SK-N-SH (cell line): ENCODE results near the gene OTUD7B. TPM values are rescaled to one million over a fixed set of nuclear protein-coding genes. Genes with fewer than 3 reads are reported as not detected.

ENCODE experiments used
- CTCF ChIA-PET: fragments of 300-600, 350-600 bp; formaldehyde crosslinking; extraction: SDS; loops from one replicate; lab custom pipeline; 2021; lab: Yijun Ruan, JAX
- POLR2A ChIA-PET: fragments of 350-600 bp; sonication (Branson Sonifier 250); formaldehyde crosslinking; extraction: SDS; loops from one replicate; lab custom pipeline; 2020; ENCODE audit warnings: antibody characterized with exemption, inconsistent platforms; lab: Yijun Ruan, JAX
- DNase-seq: peaks from one replicate; pipeline ENCODE4 v3.0.0; 2012
- H2AFZ ChIP-seq: fragments of 200-600 bp; sonication (generic); 2 replicates; pipeline ENCODE4 v1.8.1; 2016; ENCODE audit warnings: antibody characterized with exemption, mild to moderate bottlenecking, low read depth
- H3F3A ChIP-seq: fragments of 200-600 bp; sonication (generic); replicated peaks from 2 replicates; pipeline ENCODE3; 2016; ENCODE audit warnings: antibody characterized with exemption, mild to moderate bottlenecking; ENCODE audit not compliant: insufficient read depth
- H3K27ac ChIP-seq, 2 experiments: fragments of 200-500 bp in 1 of 2; fragments of 200-600 bp in 1 of 2; sonication (Bioruptor generic) in 1 of 2; sonication (generic), shearing (Covaris generic) in 1 of 2; 2 replicates each; pipeline versions ENCODE4 v1.5.1 to v1.6.1; 2014 to 2016; ENCODE audit warnings: low read depth in 2 of 2, inconsistent platforms in 1 of 2, low read length in 1 of 2, mild to moderate bottlenecking in 1 of 2, mixed read lengths in 1 of 2
- H3K27me3 ChIP-seq: fragments of 200-600 bp; sonication (generic), shearing (Covaris generic); 2 replicates; pipeline ENCODE4 v1.6.1; 2016; ENCODE audit warnings: mixed run types; ENCODE audit not compliant: insufficient read depth
- H3K36me3 ChIP-seq, 2 experiments: fragments of 200-500 bp in 1 of 2; fragments of 200-600 bp in 1 of 2; sonication (Bioruptor generic) in 1 of 2; sonication (generic) in 1 of 2; replicated peaks in 1 of 2; 2 replicates each; pipeline versions ENCODE3 to v1.5.1; 2014 to 2016; ENCODE audit warnings: low read length in 1 of 2, mild to moderate bottlenecking in 1 of 2; ENCODE audit not compliant: insufficient read depth in 2 of 2, control insufficient read depth in 1 of 2
- H3K4me1 ChIP-seq, 2 experiments: fragments of 200-500 bp in 1 of 2; fragments of 200-600 bp in 1 of 2; sonication (Bioruptor generic) in 1 of 2; sonication (generic), shearing (Covaris generic) in 1 of 2; 2 replicates each; pipeline versions ENCODE4 v1.5.1 to v1.6.1; 2014 to 2016; ENCODE audit warnings: low read depth in 1 of 2, low read length in 1 of 2, mixed run types in 1 of 2; ENCODE audit not compliant: insufficient read depth in 2 of 2, control insufficient read depth in 1 of 2
- H3K4me2 ChIP-seq: fragments of 200-600 bp; sonication (generic), shearing (Covaris generic); 2 replicates; pipeline ENCODE4 v1.6.1; 2017; ENCODE audit warnings: mixed run types
- H3K4me3 ChIP-seq, 2 experiments: fragments of 200-500 bp in 1 of 2; fragments of 200-600 bp in 1 of 2; sonication (Bioruptor generic) in 1 of 2; sonication (generic), shearing (Covaris generic) in 1 of 2; 2 replicates each; pipeline versions ENCODE4 v1.5.1 to v1.8.1; 2014 to 2016; ENCODE audit warnings: low read depth in 2 of 2, inconsistent platforms in 1 of 2, low read length in 1 of 2, mild to moderate bottlenecking in 1 of 2, mixed read lengths in 1 of 2, moderate library complexity in 1 of 2
- H3K79me2 ChIP-seq: fragments of 200-600 bp; sonication (generic); 2 replicates; pipeline ENCODE4 v1.8.1; 2017; ENCODE audit warnings: mild to moderate bottlenecking; ENCODE audit not compliant: insufficient read depth
- H3K9ac ChIP-seq: fragments of 200-600 bp; sonication (generic); 2 replicates; pipeline ENCODE4 v1.6.1; 2017; ENCODE audit warnings: mixed run types
- H3K9me2 ChIP-seq: fragments of 200-600 bp; sonication (generic); 2 replicates; pipeline ENCODE4 v1.6.1; 2017; ENCODE audit warnings: mixed run types
- H3K9me3 ChIP-seq: fragments of 200-600 bp; sonication (generic); 2 replicates; pipeline ENCODE4 v1.6.1; 2017; ENCODE audit warnings: mixed run types, mild to moderate bottlenecking, moderate library complexity
- H4K20me1 ChIP-seq: fragments of 200-600 bp; sonication (generic); 2 replicates; pipeline ENCODE4 v1.6.1; 2017; ENCODE audit warnings: mild to moderate bottlenecking, mixed run types; ENCODE audit not compliant: insufficient read depth
- ELF1 ChIP-seq: IDR thresholded peaks from 2 replicates; pipeline ENCODE4 v1.4.0; 2012
- EZH2phosphoT487 ChIP-seq: fragments of 200-600 bp; sonication (generic); IDR thresholded peaks from 2 replicates; pipeline ENCODE4 v1.6.1; 2017; ENCODE audit warnings: low read depth, mixed run types, mild to moderate bottlenecking, antibody characterized with exemption, moderate library complexity, borderline replicate concordance
- FOSL2 ChIP-seq: IDR thresholded peaks from 2 replicates; pipeline ENCODE4 v1.4.0; 2012; ENCODE audit warnings: low read depth, mild to moderate bottlenecking, moderate library complexity, borderline replicate concordance
- FOXJ3 ChIP-seq: sonication (generic); formaldehyde crosslinking; IDR thresholded peaks from 2 replicates; pipeline ENCODE4 v1.5.1; 2020; ENCODE audit warnings: mild to moderate bottlenecking, missing genetic modification reagents
- FOXM1 ChIP-seq: IDR thresholded peaks from 2 replicates; pipeline ENCODE4 v1.4.0; 2012; ENCODE audit warnings: low read depth, mild to moderate bottlenecking
- NFIC ChIP-seq: IDR thresholded peaks from 2 replicates; pipeline ENCODE4 v1.4.0; 2012; ENCODE audit warnings: borderline replicate concordance
- POLR2AphosphoS5 ChIP-seq: IDR thresholded peaks from 2 replicates; pipeline ENCODE4 v1.6.1; 2012; ENCODE audit warnings: low read depth, low read length
- SMC3 ChIP-seq: IDR thresholded peaks from 2 replicates; pipeline ENCODE4 v1.6.1; 2012; ENCODE audit warnings: low read depth, low read length, improper control_type of control experiment
- WGBS: methylation state at CpG from one replicate; pipeline ENCODE4 v1.1.6; 2017; ENCODE audit warnings: low lambda C conversion rate; 5-methylcytosine and 5-hydroxymethylcytosine counted together
- polyA plus RNA-seq, 3 experiments: library from polyadenylated mRNA; depleted of rRNA; stranded (reverse); fragments of >200 nt; gene quantifications; 2 replicates each; pipeline ENCODE4 v1.2.3, GENCODE V29; 2012
- TF ChIP-seq, protein P1 (sequence below): IDR thresholded peaks from 2 replicates; pipeline ENCODE4 v1.4.0; 2012; ENCODE audit warnings: low read depth

OTUD7B gene
- polyA plus RNA-seq, 1 of the 3 experiments (the other 2 are of a cell fraction), result 4.2 TPM

DNA sequence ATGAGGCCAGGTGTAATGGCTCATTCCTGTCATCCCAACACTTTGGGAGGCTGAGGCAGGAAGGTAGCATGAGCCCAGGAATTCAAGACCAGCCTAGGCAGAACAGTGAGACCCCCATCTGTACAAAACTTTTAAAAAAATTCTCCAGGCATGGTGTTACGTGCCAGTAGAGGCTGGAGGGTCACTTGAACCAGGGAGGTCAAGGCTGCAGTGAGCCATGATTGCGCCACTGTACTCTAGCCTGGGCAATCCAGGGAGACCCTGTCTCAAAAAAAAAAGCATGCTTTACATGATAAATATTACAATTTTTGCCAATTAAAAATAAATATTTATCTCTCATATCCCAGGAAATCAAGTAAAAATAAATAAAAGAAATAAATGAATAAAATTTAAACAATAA lies 39.4 kb upstream of the OTUD7B start:
- no peaks in the 10 kb centered on the region for H3K27me3 ChIP-seq
- no peaks in the 10 kb centered on the region for H3K9me3 ChIP-seq
- POLR2A ChIA-PET, result interaction anchor here (1.4 kb wide), 1 partner anchor 161 kb away, joined by 7 read pairs; a partner anchor contains a TSS
- H3K36me3 ChIP-seq, result no peaks in the 10 kb centered on the region
- no peak overlapping the region for H3K27ac ChIP-seq
- TF ChIP-seq FOXM1 (no peak), FOXJ3 (no peak), NFIC (no peak), ELF1 (no peak), POLR2AphosphoS5 (no peak), EZH2phosphoT487 (no peak), FOSL2 (no peak)
- TF ChIP-seq, all 33 proteins: peak for 0
- WGBS, result 85% methylated on average over 2 of the region's 2 CpGs
- Histone ChIP-seq H3K4me1 (no peaks in the 10 kb centered on the region), H3F3A (peaks cover 22% of the 10 kb centered on the region), H4K20me1 (no peaks in the 10 kb centered on the region), H3K4me2 (no peak overlapping the region), H2AFZ (no peak overlapping the region), H3K79me2 (no peaks in the 10 kb centered on the region; the same call in 1 of the 2 replicates), H3K9me2 (no peaks in the 10 kb centered on the region), H3K9ac (no peak overlapping the region), H3K4me3 (no peak overlapping the region)
- CTCF ChIA-PET, result interaction anchor here (0.6 to 2.7 kb wide), 26 partner anchors 11 to 162 kb away, joined by 3 to 31 read pairs (median 4); a partner anchor contains a TSS
- DNase-seq, result no peak

GRCh38 chr1:150034336-150034735 lies 23.8 kb upstream of the OTUD7B start:
- no peaks in the 10 kb centered on the region for H3K79me2 ChIP-seq
- H3K4me1 ChIP-seq, result no peaks in the 10 kb centered on the region
- H3K27ac ChIP-seq, result no peak overlapping the region
- CTCF ChIA-PET, result interaction anchor here (0.7 to 1.3 kb wide), 3 partner anchors 10 to 24 kb away, joined by 3 read pairs; no protein-coding TSS in a partner anchor
- no peak for DNase-seq
- no peak overlapping the region for H3K9ac ChIP-seq
- H3K4me2 ChIP-seq, result no peak overlapping the region
- H3K27me3 ChIP-seq, result no peaks in the 10 kb centered on the region
- H3K9me2 ChIP-seq, result no peaks in the 10 kb centered on the region
- no peaks in the 10 kb centered on the region for H3K9me3 ChIP-seq
- no peaks in the 10 kb centered on the region for H3F3A ChIP-seq
- no peaks in the 10 kb centered on the region for H3K36me3 ChIP-seq
- H3K4me3 ChIP-seq, result no peak overlapping the region
- H2AFZ ChIP-seq, result no peak overlapping the region
- POLR2A ChIA-PET, result no interaction called here
- no peaks in the 10 kb centered on the region for H4K20me1 ChIP-seq
- TF ChIP-seq, protein P1, sequence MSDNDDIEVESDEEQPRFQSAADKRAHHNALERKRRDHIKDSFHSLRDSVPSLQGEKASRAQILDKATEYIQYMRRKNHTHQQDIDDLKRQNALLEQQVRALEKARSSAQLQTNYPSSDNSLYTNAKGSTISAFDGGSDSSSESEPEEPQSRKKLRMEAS, result no peak
- no peak for TF ChIP-seq SMC3

- no peaks in the 10 kb centered on the region for H3K9me3 ChIP-seq
- H3K4me3 ChIP-seq, result no peak overlapping the region
- TF ChIP-seq ELF1, result no peak
- TF ChIP-seq, all 33 proteins: peak for 0
- no peaks in the 10 kb centered on the region for H3F3A ChIP-seq
- ChIA-PET POLR2A (no interaction called here), CTCF (no interaction called here)
- H3K4me2 ChIP-seq, result no peak overlapping the region
- no peak for DNase-seq
- no peak overlapping the region for H2AFZ ChIP-seq
- H3K79me2 ChIP-seq, result no peaks in the 10 kb centered on the region
- 100% methylated on average over 1 of the region's 1 CpG for WGBS
- no peak overlapping the region for H3K27ac ChIP-seq
- H3K4me1 ChIP-seq, result no peaks in the 10 kb centered on the region
- H3K9me2 ChIP-seq, result no peaks in the 10 kb centered on the region
- H3K27me3 ChIP-seq, result no peaks in the 10 kb centered on the region
- no peaks in the 10 kb centered on the region for H4K20me1 ChIP-seq
- no peak overlapping the region for H3K9ac ChIP-seq
- H3K36me3 ChIP-seq, result no peaks in the 10 kb centered on the region
Measured at GRCh38 chr1:150028322-150028721, 17.8 kb upstream of the OTUD7B start.
